Neural cell (in vitro differentiated cells): ENCODE measurements around the gene MSX2. TPM values are rescaled to one million over a fixed set of nuclear protein-coding genes. Genes with fewer than 3 reads are reported as not detected.

Source experiments
- H2AFZ ChIP-seq: fragments of 200-600, 300-800 bp; sonication (generic), shearing (Covaris generic); 2 replicates; pipeline ENCODE4 v1.6.0; 2014; ENCODE audit warnings: low read depth, mild to moderate bottlenecking, antibody characterized with exemption, low read length, moderate library complexity
- H3F3A ChIP-seq: fragments of 200-600 bp; shearing (Covaris generic); 2 replicates; pipeline ENCODE4 v1.6.1; 2016; ENCODE audit warnings: mild to moderate bottlenecking, moderate library complexity, mixed read lengths, antibody characterized with exemption, low read length; ENCODE audit not compliant: insufficient read depth, poor library complexity, severe bottlenecking
- H3K27ac ChIP-seq: fragments of 200-600, 300-800 bp; sonication (generic), shearing (Covaris generic); 2 replicates; pipeline ENCODE4 v1.5.1; 2014; ENCODE audit warnings: mild to moderate bottlenecking, low read length, moderate library complexity
- H3K27me3 ChIP-seq: fragments of 300-800, 200-600 bp; sonication (generic), shearing (Covaris generic); 2 replicates; pipeline ENCODE4 v1.6.0; 2014; ENCODE audit warnings: mild to moderate bottlenecking, low read depth, low read length, moderate library complexity; ENCODE audit not compliant: insufficient read depth
- H3K36me3 ChIP-seq: fragments of 300-800, 200-600 bp; sonication (generic), shearing (Covaris generic); 2 replicates; pipeline ENCODE4 v1.5.1; 2014; ENCODE audit warnings: mild to moderate bottlenecking, antibody characterized with exemption, low read length, moderate library complexity; ENCODE audit not compliant: insufficient read depth
- H3K4me2 ChIP-seq: fragments of 300-800, 200-600 bp; sonication (generic), shearing (Covaris generic); 2 replicates; pipeline ENCODE4 v1.6.0; 2014; ENCODE audit warnings: mild to moderate bottlenecking, low read length
- H3K4me3 ChIP-seq: fragments of 300-800, 200-600 bp; sonication (generic), shearing (Covaris generic); 2 replicates; pipeline ENCODE4 v1.5.1; 2014; ENCODE audit warnings: mild to moderate bottlenecking, low read length, moderate library complexity
- H3K79me2 ChIP-seq: fragments of 200-600 bp; shearing (Covaris generic); replicated peaks from 2 replicates; pipeline ENCODE4 v1.6.0; 2014; ENCODE audit warnings: mild to moderate bottlenecking, low read length, moderate library complexity; ENCODE audit not compliant: insufficient read depth
- H3K9ac ChIP-seq: fragments of 300-800, 200-600 bp; sonication (generic), shearing (Covaris generic); 2 replicates; pipeline ENCODE4 v1.6.1; 2016; ENCODE audit warnings: mild to moderate bottlenecking, low read length, mixed read lengths
- H3K9me2 ChIP-seq: fragments of 200-600 bp; shearing (Covaris generic); 2 replicates; pipeline ENCODE4 v1.6.1; 2016; ENCODE audit warnings: mild to moderate bottlenecking, low read length, mixed read lengths; ENCODE audit not compliant: insufficient read depth
- H3K9me3 ChIP-seq: fragments of 200-600, 300-800 bp; sonication (generic), shearing (Covaris generic); 2 replicates; pipeline ENCODE4 v1.6.1; 2016; ENCODE audit warnings: mild to moderate bottlenecking, mixed run types, low read length, moderate library complexity, mixed read lengths
- H4K20me1 ChIP-seq: fragments of 200-600 bp; shearing (Covaris generic); 2 replicates; pipeline ENCODE4 v1.6.1; 2016; ENCODE audit warnings: mild to moderate bottlenecking, mixed run types; ENCODE audit not compliant: insufficient read depth
- CTCF ChIP-seq: fragments of 450-650 bp; IDR thresholded peaks from 2 replicates; pipeline ENCODE4 v1.5.1; 2014; ENCODE audit warnings: antibody characterized with exemption, mild to moderate bottlenecking, moderate library complexity; ENCODE audit not compliant: poor library complexity, severe bottlenecking
- EP300 ChIP-seq: fragments of 450-650 bp; conservative IDR thresholded peaks from 2 replicates; pipeline ENCODE4 v1.6.1; 2014; ENCODE audit warnings: antibody characterized with exemption, mild to moderate bottlenecking, moderate library complexity; ENCODE audit not compliant: poor library complexity, severe bottlenecking
- EZH2 ChIP-seq: fragments of 200-600, 300-800 bp; shearing (Covaris generic), sonication (generic); IDR thresholded peaks from 2 replicates; pipeline ENCODE4 v1.6.1; 2014; ENCODE audit warnings: antibody characterized with exemption, low read length, borderline replicate concordance, mild to moderate bottlenecking; ENCODE audit not compliant: insufficient read depth, poor library complexity, severe bottlenecking
- MXI1 ChIP-seq: fragments of 450-650 bp; conservative IDR thresholded peaks from 2 replicates; pipeline ENCODE4 v1.6.1; 2014; ENCODE audit warnings: antibody characterized with exemption, mild to moderate bottlenecking; ENCODE audit not compliant: poor library complexity, severe bottlenecking
- POLR2AphosphoS5 ChIP-seq: IDR thresholded peaks from 2 replicates; pipeline ENCODE4 v1.6.1; 2012
- RAD21 ChIP-seq: fragments of 450-650 bp; conservative IDR thresholded peaks from 2 replicates; pipeline ENCODE4 v1.6.1; 2014; ENCODE audit warnings: antibody characterized with exemption, mild to moderate bottlenecking, moderate library complexity
- REST ChIP-seq: IDR thresholded peaks from 2 replicates; pipeline ENCODE4 v1.6.1; 2012; ENCODE audit warnings: borderline replicate concordance
- SMC3 ChIP-seq: fragments of 450-650 bp; conservative IDR thresholded peaks from 2 replicates; pipeline ENCODE4 v1.6.1; 2014; ENCODE audit warnings: antibody characterized with exemption, mild to moderate bottlenecking, moderate library complexity; ENCODE audit not compliant: poor library complexity
- TAF1 ChIP-seq: IDR thresholded peaks from 2 replicates; pipeline ENCODE4 v1.6.1; 2012; ENCODE audit warnings: low read depth
- polyA plus RNA-seq: library from polyadenylated mRNA; depleted of rRNA; stranded (reverse); fragments of >200 nt; gene quantifications from 2 replicates; pipeline ENCODE4 v1.2.3, GENCODE V29; 2014

MSX2 gene
- polyA plus RNA-seq, 1 donor from 2014 or later, result not detected

- Histone ChIP-seq H3K36me3 (no peaks in the 10 kb centered on the region), H3K9me3 (no peaks in the 10 kb centered on the region), H3K9me2 (no peaks in the 10 kb centered on the region), H3K27ac (no peak overlapping the region), H4K20me1 (no peaks in the 10 kb centered on the region), H3K4me3 (no peak overlapping the region), H2AFZ (no peak overlapping the region), H3K9ac (no peak overlapping the region), H3K79me2 (no peaks in the 10 kb centered on the region), H3F3A (no peaks in the 10 kb centered on the region), H3K4me2 (no peak overlapping the region), H3K27me3 (peaks cover 15% of the 10 kb centered on the region)
- TF ChIP-seq MXI1 (no peak), TAF1 (no peak), CTCF (no peak), REST (no peak), EP300 (no peak), EZH2 (no peak)
These were observed 25.3 kb upstream of the MSX2 start for GRCh38 chr5:174699131-174699530.

GRCh38 chr5:174706997-174707572, 17.3 kb upstream of the MSX2 start:
- Histone ChIP-seq H3K4me2 (no peak overlapping the region), H3K4me3 (no peak overlapping the region), H3K9me2 (no peaks in the 10 kb centered on the region), H3K27ac (no peak overlapping the region), H3K9ac (no peak overlapping the region), H2AFZ (no peak overlapping the region), H3K79me2 (no peaks in the 10 kb centered on the region), H3F3A (no peaks in the 10 kb centered on the region), H3K36me3 (no peaks in the 10 kb centered on the region), H3K9me3 (no peaks in the 10 kb centered on the region), H4K20me1 (no peaks in the 10 kb centered on the region), H3K27me3 (no peaks in the 10 kb centered on the region)
- TF ChIP-seq TAF1 (no peak), POLR2AphosphoS5 (no peak), MXI1 (no peak), EP300 (no peak), SMC3 (no peak), EZH2 (no peak), REST (no peak), CTCF (no peak), RAD21 (no peak)
